Liver (tissue), 9 donors: ENCODE measurements around the gene KIAA0513. TPM values are rescaled to one million over a fixed set of nuclear protein-coding genes. Genes with fewer than 3 reads are reported as not detected.

Source experiments
- DNase-seq: peaks from one replicate; pipeline ENCODE4 v3.0.0-alpha.2; 2017; ENCODE audit warnings: low spot score
- H3K27ac ChIP-seq, 2 donors: one replicate each; pipeline ENCODE4 v1.7.0; 2013; ENCODE audit warnings: inconsistent platforms in 2 of 2, low read length in 2 of 2, control low read depth in 1 of 2, low read depth in 1 of 2, mild to moderate bottlenecking in 1 of 2
- H3K27me3 ChIP-seq, 4 donors: one replicate each; pipeline versions ENCODE4 v1.6.1 to v1.7.0; 2013; ENCODE audit warnings: low read length in 3 of 4, inconsistent platforms in 1 of 4, mild to moderate bottlenecking in 1 of 4, moderate library complexity in 1 of 4; ENCODE audit not compliant: control insufficient read depth in 4 of 4, insufficient read depth in 4 of 4
- H3K36me3 ChIP-seq, 4 donors: one replicate each; pipeline versions ENCODE4 v1.6.1 to v1.7.0; 2013; ENCODE audit warnings: low read length in 3 of 4, mild to moderate bottlenecking in 3 of 4, low read depth in 1 of 4, moderate library complexity in 1 of 4; ENCODE audit not compliant: control insufficient read depth in 4 of 4, insufficient read depth in 3 of 4
- H3K4me1 ChIP-seq, 4 donors: one replicate each; pipeline versions ENCODE4 v1.6.1 to v1.7.0; 2013; ENCODE audit warnings: low read length in 3 of 4, mild to moderate bottlenecking in 3 of 4, moderate library complexity in 1 of 4; ENCODE audit not compliant: control insufficient read depth in 4 of 4, insufficient read depth in 4 of 4
- H3K4me3 ChIP-seq, 3 donors: one replicate each; pipeline versions ENCODE4 v1.6.1 to v1.7.0; 2013; ENCODE audit warnings: low read length in 3 of 3, control low read depth in 1 of 3, low read depth in 1 of 3, mild to moderate bottlenecking in 1 of 3
- H3K9ac ChIP-seq, 2 donors: one replicate each; pipeline ENCODE4 v1.7.0; 2013; ENCODE audit warnings: low read length in 2 of 2, mild to moderate bottlenecking in 2 of 2, moderate library complexity in 2 of 2, control low read depth in 1 of 2, low read depth in 1 of 2
- H3K9me3 ChIP-seq, 4 donors: one replicate each; pipeline versions ENCODE4 v1.6.1 to v1.7.0; 2013; ENCODE audit warnings: low read length in 3 of 4; ENCODE audit not compliant: control insufficient read depth in 4 of 4
- ATF3 ChIP-seq: IDR thresholded peaks from 2 replicates; pipeline ENCODE4 v1.6.1; 2016; ENCODE audit warnings: antibody characterized with exemption
- CTCF ChIP-seq: fragments of 150-350 bp; IDR thresholded peaks from 2 replicates; pipeline ENCODE4 v1.5.1; 2017; ENCODE audit warnings: improper control_type of control experiment, low read depth, low read length; ENCODE audit not compliant: missing input control
- EGR1 ChIP-seq, 2 donors: IDR thresholded peaks; 2 replicates each; pipeline ENCODE4 v1.6.1; 2016 to 2018; ENCODE audit warnings: antibody characterized with exemption in 2 of 2, low read depth in 2 of 2
- FOXA1 ChIP-seq: IDR thresholded peaks from 2 replicates; pipeline ENCODE4 v1.6.1; 2016; ENCODE audit warnings: antibody characterized with exemption
- FOXA2 ChIP-seq: IDR thresholded peaks from 2 replicates; pipeline ENCODE4 v1.6.1; 2016; ENCODE audit warnings: antibody characterized with exemption
- GABPA ChIP-seq, 2 donors: IDR thresholded peaks in 1 of 2; conservative IDR thresholded peaks in 1 of 2; 2 replicates each; pipeline ENCODE4 v1.6.1; 2016; ENCODE audit warnings: antibody characterized with exemption in 2 of 2, mild to moderate bottlenecking in 1 of 2, moderate library complexity in 1 of 2
- HNF4A ChIP-seq, 2 donors: conservative IDR thresholded peaks; 2 replicates each; pipeline ENCODE4 v1.6.1; 2016; ENCODE audit warnings: antibody characterized with exemption in 2 of 2, mild to moderate bottlenecking in 2 of 2
- HNF4G ChIP-seq: IDR thresholded peaks from 2 replicates; pipeline ENCODE4 v1.6.1; 2016; ENCODE audit warnings: antibody characterized with exemption
- JUND ChIP-seq, 2 donors: IDR thresholded peaks; 2 replicates each; pipeline ENCODE4 v1.6.1; 2016; ENCODE audit warnings: antibody characterized with exemption in 2 of 2
- MAX ChIP-seq: IDR thresholded peaks from 2 replicates; pipeline ENCODE4 v1.6.1; 2016; ENCODE audit warnings: antibody characterized with exemption
- NR2F2 ChIP-seq: IDR thresholded peaks from 2 replicates; pipeline ENCODE4 v1.6.1; 2016; ENCODE audit warnings: antibody characterized with exemption
- RAD21 ChIP-seq, 2 donors: IDR thresholded peaks; 2 replicates each; pipeline ENCODE4 v1.6.1; 2016; ENCODE audit warnings: antibody characterized with exemption in 2 of 2, mild to moderate bottlenecking in 2 of 2
- REST ChIP-seq: IDR thresholded peaks from 2 replicates; pipeline ENCODE4 v1.6.1; 2016; ENCODE audit warnings: antibody characterized with exemption, mild to moderate bottlenecking
- RXRA ChIP-seq, 2 donors: IDR thresholded peaks; 2 replicates each; pipeline ENCODE4 v1.6.1; 2017 to 2018; ENCODE audit warnings: antibody characterized with exemption in 2 of 2, mild to moderate bottlenecking in 1 of 2
- SP1 ChIP-seq: IDR thresholded peaks from 2 replicates; pipeline ENCODE4 v1.6.1; 2018; ENCODE audit warnings: antibody characterized with exemption, mild to moderate bottlenecking
- TAF1 ChIP-seq: conservative IDR thresholded peaks from 2 replicates; pipeline ENCODE4 v1.6.1; 2016; ENCODE audit warnings: antibody characterized with exemption, mild to moderate bottlenecking
- YY1 ChIP-seq: IDR thresholded peaks from 2 replicates; pipeline ENCODE4 v1.6.1; 2016; ENCODE audit warnings: antibody characterized with exemption, mild to moderate bottlenecking
- ZBTB33 ChIP-seq: IDR thresholded peaks from 2 replicates; pipeline ENCODE4 v1.6.1; 2016; ENCODE audit warnings: antibody characterized with exemption
- WGBS: extraction: QIAGEN DNeasy Blood & Tissue Kit; methylation state at CpG from one replicate; pipeline ENCODE4 v1.1.7; 2013; 5-methylcytosine and 5-hydroxymethylcytosine counted together
- polyA plus RNA-seq, 2 donors: library from polyadenylated mRNA; stranded (reverse) in 1 of 2; unstranded in 1 of 2; fragments of 200-250 nt in 1 of 2; fragments of >200 nt in 1 of 2; fragmentation: Nextera tagmentation in 1 of 2; extraction: Ambion mirVana in 1 of 2; gene quantifications; one replicate each; pipeline versions ENCODE4 v1.2.1 to v1.2.3, GENCODE V29; 2013 to 2015
- total RNA-seq, 2 donors: library from RNA; depleted of rRNA; stranded (reverse); fragments of >200 nt; gene quantifications; one replicate each; pipeline ENCODE4 v1.2.3, GENCODE V29; 2014
- donor health status: healthy.
- donor health status: healthy.
- donor health status: healthy.
- donor health status: healthy.
- donor health status: healthy.

KIAA0513 gene
- total and polyA plus RNA-seq, 4 donors, result 1.5 to 5.9 (median 2.9) TPM

- H3K4me1 ChIP-seq, result peaks cover 0 to 5% (median 1%) of the 10 kb centered on the region in 4 donors
- H3K9me3 ChIP-seq, result no peaks in the 10 kb centered on the region
- no peaks in the 10 kb centered on the region for H3K27me3 ChIP-seq
- TF ChIP-seq EGR1 (IDR thresholded peaks at IDR 0.05; ENCODE audit: low read depth in 2 of 2), result no peak
- TF ChIP-seq TAF1, result no peak
- TF ChIP-seq RXRA (IDR thresholded peaks at IDR 0.05), result no peak
- no peak for TF ChIP-seq YY1
- no peak for TF ChIP-seq MAX
- no peak for TF ChIP-seq SP1
- no peak for TF ChIP-seq HNF4G
- TF ChIP-seq REST, result no peak
- no peak for TF ChIP-seq HNF4A (conservative IDR thresholded peaks at IDR 0.05)
- no peak for TF ChIP-seq GABPA (IDR thresholded peaks at IDR 0.05 in 1 of 2, conservative IDR thresholded peaks at IDR 0.05 in 1 of 2)
- no peak for TF ChIP-seq ZBTB33
- TF ChIP-seq FOXA2, result no peak
- no peak for TF ChIP-seq FOXA1
- TF ChIP-seq ATF3, result no peak
- TF ChIP-seq RAD21 (IDR thresholded peaks at IDR 0.05), result no peak
- TF ChIP-seq JUND (IDR thresholded peaks at IDR 0.05), result no peak
- no peak for TF ChIP-seq NR2F2
- TF ChIP-seq CTCF, result no peak
- no peak for DNase-seq
- WGBS, result 88% methylated on average over 9 of the region's 9 CpGs
- H3K27ac ChIP-seq, result no peak overlapping the region
- no peak overlapping the region for H3K9ac ChIP-seq
- no peak overlapping the region for H3K4me3 ChIP-seq
- no peaks in the 10 kb centered on the region for H3K36me3 ChIP-seq
Measured at GRCh38 chr16:85128079-85128837, 100.7 kb downstream of the KIAA0513 start.
